HUES48 (cell line): Measurements from ENCODE around the gene LIMS4.
"Not testable (repeated sequence)": the region's sequence is repeated elsewhere in the genome, so short reads cannot be mapped to it uniquely, and the experiment has no call there.

Experiments used
- H3K27ac ChIP-seq: one replicate; pipeline ENCODE4 v1.7.0; 2013; ENCODE audit warnings: low read depth, low read length, inconsistent platforms
- H3K27me3 ChIP-seq: 2 replicates; pipeline ENCODE4 v1.6.1; 2013; ENCODE audit warnings: mild to moderate bottlenecking, low read length; ENCODE audit not compliant: control insufficient read depth, insufficient read depth
- H3K36me3 ChIP-seq: 2 replicates; pipeline ENCODE4 v1.6.1; 2013; ENCODE audit warnings: low read length; ENCODE audit not compliant: control insufficient read depth, insufficient read depth
- H3K4me1 ChIP-seq: 2 replicates; pipeline ENCODE4 v1.6.1; 2013; ENCODE audit warnings: mild to moderate bottlenecking, low read length; ENCODE audit not compliant: control insufficient read depth, insufficient read depth
- H3K4me3 ChIP-seq: 2 replicates; pipeline ENCODE4 v1.5.1; 2013; ENCODE audit warnings: mild to moderate bottlenecking, low read depth, low read length
- H3K9ac ChIP-seq: 2 replicates; pipeline ENCODE4 v1.6.1; 2013; ENCODE audit warnings: mild to moderate bottlenecking, low read depth, low read length, moderate library complexity
- H3K9me3 ChIP-seq: 2 replicates; pipeline ENCODE4 v1.6.1; 2013; ENCODE audit warnings: low read length; ENCODE audit not compliant: control insufficient read depth, insufficient read depth

LIMS4 gene

DNA sequence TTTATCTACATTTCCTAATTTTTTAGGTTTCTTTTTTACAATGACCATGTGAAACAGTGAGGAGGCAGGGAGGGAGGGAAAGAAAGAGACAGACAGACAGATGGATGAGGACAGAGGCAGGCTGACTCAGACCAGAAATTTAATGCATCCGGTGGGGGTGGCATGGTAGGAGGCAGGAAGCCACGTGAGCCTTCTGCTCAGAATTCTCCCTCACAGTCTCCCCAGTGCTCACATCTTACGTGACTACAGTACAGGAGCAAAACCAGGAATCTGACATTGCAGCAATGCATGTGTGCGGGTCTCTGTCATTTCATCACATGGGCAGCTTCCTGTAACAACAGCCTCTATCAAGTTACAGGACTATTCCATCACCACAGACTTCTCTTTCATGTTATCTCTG, 2.3 kb upstream of the LIMS4 start:
- not testable (repeated sequence) for H3K4me1 ChIP-seq, H3K9ac ChIP-seq, H3K27me3 ChIP-seq, H3K4me3 ChIP-seq, H3K36me3 ChIP-seq, H3K9me3 ChIP-seq, H3K27ac ChIP-seq

DNA sequence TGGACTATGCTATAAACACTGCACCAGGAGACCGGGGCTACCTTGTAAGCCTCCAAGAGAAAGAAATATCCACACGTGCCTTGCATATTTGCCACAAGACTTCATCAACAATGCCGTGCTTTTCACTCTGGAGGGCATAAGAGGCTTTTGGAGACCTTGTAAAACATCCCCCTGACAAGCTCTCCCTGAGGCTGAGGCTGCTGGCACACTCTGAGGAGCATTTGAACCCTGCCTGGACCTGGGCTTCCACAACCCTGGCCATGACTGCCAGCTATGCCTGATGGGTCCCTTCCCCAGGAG, 393 bp upstream of the LIMS4 start:
- not testable (repeated sequence) for H3K9me3 ChIP-seq, H3K36me3 ChIP-seq, H3K4me1 ChIP-seq, H3K27ac ChIP-seq, H3K27me3 ChIP-seq, H3K9ac ChIP-seq, H3K4me3 ChIP-seq

DNA sequence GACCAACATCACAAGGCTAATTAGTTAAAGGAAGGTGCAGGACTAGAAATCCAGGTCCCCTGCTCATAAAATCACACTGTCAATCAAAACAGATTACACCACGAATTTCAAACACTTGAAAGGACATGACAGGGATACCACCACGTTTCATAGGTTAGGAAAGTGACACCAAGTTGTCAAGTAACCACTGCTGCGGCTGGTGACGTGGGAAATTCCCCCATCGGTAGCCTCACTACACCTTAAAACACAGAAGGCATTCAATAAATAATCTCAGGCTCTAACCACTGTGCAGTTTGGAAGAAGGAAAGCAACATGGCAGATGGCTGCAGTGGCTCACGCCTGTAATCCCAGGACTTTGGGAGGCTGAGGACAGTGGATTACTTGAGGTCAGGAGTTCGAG, 3.7 kb downstream of the LIMS4 start:
- H3K27ac ChIP-seq, H3K36me3 ChIP-seq, H3K9ac ChIP-seq, H3K4me3 ChIP-seq, H3K4me1 ChIP-seq, H3K27me3 ChIP-seq, H3K9me3 ChIP-seq: not testable (repeated sequence)

DNA sequence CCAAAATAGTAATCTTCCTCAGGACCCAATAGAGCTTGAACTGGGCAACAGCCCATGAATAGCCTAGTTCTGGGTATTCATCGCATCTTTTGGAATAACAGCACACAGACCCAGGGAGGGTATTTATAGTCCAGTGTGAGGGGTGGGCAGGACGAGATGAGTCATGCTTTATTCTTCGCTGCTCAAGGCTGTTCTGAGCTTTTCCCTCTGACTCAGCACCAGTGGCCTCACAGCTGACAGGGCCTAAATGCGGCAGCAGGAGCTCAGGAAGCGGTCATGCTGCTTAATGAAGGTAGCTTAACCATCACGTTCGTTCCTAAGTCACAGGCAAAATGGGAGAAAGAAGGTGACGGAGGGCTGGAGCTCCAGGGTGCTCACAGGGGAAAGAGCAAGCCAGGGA, 7.3 kb downstream of the LIMS4 start:
- not testable (repeated sequence) for H3K9me3 ChIP-seq, H3K36me3 ChIP-seq, H3K4me3 ChIP-seq, H3K4me1 ChIP-seq, H3K27me3 ChIP-seq, H3K9ac ChIP-seq, H3K27ac ChIP-seq

DNA sequence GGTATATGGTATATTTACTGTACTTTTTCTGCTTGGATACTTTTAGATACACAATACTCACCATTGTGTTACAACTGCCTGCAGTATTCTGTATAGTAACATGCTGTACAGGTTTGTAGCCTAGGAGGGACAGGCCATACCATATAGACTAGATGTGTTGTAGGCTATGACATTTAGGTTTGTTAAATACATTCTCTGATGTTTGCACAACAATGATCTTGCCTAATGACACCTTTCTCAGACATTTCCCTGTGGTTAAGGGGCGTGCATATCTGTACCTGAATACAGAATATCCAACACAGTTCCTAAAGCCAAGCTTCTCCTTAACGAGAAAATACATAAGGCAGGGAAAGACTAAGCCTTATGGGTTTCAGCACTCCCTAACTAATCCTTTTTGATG, 10.2 kb downstream of the LIMS4 start:
- H3K27ac ChIP-seq, H3K36me3 ChIP-seq, H3K4me3 ChIP-seq, H3K9ac ChIP-seq, H3K9me3 ChIP-seq, H3K27me3 ChIP-seq, H3K4me1 ChIP-seq: not testable (repeated sequence)

- H3K9me3 ChIP-seq, H3K4me3 ChIP-seq, H3K27ac ChIP-seq, H3K4me1 ChIP-seq, H3K27me3 ChIP-seq, H3K36me3 ChIP-seq, H3K9ac ChIP-seq: not testable (repeated sequence)
Measured at GRCh38 chr2:110460318-110460717, 12.3 kb downstream of the LIMS4 start.

- not testable (repeated sequence) for H3K9ac ChIP-seq, H3K4me1 ChIP-seq, H3K27ac ChIP-seq
Measured at GRCh38 chr2:110457214-110457590, 15.4 kb downstream of the LIMS4 start.

GRCh38 chr2:110456291-110457213, 16.1 kb downstream of the LIMS4 start:
- H3K27me3 ChIP-seq, H3K36me3 ChIP-seq, H3K4me1 ChIP-seq, H3K4me3 ChIP-seq, H3K9me3 ChIP-seq, H3K9ac ChIP-seq, H3K27ac ChIP-seq: not testable (repeated sequence)

More at GRCh38 chr2:110457214-110457590, 15.4 kb downstream of the LIMS4 start:
- H3K27me3 ChIP-seq, H3K9me3 ChIP-seq, H3K4me3 ChIP-seq, H3K36me3 ChIP-seq: not testable (repeated sequence)

DNA sequence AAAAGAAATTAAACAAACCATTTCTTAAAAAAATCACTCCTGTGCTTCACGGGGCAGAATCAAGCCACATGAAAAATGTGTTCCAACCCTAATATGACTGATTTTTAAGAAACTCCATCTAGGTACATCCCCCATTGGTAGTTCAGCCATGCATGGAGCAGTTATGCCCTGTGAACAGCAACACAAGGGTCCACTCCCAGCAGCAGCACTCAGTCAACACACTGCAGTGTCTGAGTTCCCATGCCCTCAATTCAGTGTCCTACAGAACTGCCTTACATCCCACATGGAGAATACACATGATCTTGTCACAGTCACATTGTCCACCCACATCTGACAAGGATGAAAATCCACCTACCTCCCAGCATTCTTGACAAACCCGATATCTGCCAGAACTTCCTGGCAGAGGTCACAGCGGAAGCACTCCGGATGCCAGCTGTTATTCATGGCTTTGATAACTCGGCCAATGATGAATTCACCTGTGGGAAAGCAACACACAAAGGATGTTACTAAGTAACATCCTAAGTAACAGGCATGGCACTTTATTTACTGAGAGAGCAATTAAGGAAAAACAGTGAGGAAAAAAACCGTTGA, 17.4 kb downstream of the LIMS4 start:
- H3K9me3 ChIP-seq, H3K27me3 ChIP-seq, H3K27ac ChIP-seq, H3K36me3 ChIP-seq, H3K4me1 ChIP-seq, H3K4me3 ChIP-seq, H3K9ac ChIP-seq: not testable (repeated sequence)

GRCh38 chr2:110450951-110451350, 21.7 kb downstream of the LIMS4 start:
- H3K27me3 ChIP-seq, H3K9ac ChIP-seq, H3K27ac ChIP-seq, H3K4me3 ChIP-seq, H3K36me3 ChIP-seq, H3K9me3 ChIP-seq, H3K4me1 ChIP-seq: not testable (repeated sequence)

DNA sequence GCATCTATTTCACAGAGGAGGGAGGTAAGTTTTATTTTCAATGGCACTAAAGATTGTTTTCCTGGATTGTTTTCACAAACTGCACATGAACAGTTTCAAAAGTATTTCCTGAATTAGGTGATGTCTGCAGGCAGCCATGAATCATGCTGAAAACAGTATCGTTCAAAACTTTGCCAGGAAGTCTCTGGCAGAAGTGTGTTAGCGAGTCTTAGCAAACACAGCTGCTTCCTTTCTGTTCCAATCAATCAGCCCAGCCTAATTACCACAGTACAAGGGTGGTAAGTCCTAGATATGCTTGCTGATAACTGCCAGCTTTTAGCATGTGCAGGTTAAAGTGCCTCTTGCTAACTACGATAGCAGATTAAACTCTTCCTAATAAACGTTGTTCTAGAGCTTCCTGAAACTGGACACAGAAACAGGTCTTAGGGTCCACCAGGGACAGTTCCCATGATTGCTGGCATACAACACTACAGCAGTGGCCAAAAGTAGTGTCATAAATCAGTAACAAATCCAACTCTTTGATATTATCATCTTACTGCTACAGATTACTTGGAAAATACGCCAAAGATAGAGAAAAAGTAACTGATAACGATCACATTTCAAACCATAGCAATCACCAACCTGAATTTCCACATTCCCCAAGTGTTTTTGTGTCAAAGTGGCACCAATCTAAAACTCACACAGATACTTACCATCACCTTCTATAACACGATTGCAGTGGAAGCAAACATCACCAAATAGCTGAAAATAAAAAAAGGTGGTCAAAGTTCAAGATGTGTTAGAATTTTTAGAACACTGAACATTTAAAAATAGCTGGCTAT, 23.3 kb downstream of the LIMS4 start:
- H3K4me3 ChIP-seq, H3K27ac ChIP-seq, H3K9me3 ChIP-seq: not testable (repeated sequence)

More for the DNA sequence above, 23.3 kb downstream of the LIMS4 start:
- H3K27me3 ChIP-seq, H3K36me3 ChIP-seq, H3K9ac ChIP-seq, H3K4me1 ChIP-seq: not testable (repeated sequence)
